ENCODE measurements around the gene RAP1GAP2. TPM values are rescaled to one million over a fixed set of nuclear protein-coding genes. Genes with fewer than 3 reads are reported as not detected.

The RAP1GAP2 gene
- total and polyA plus RNA-seq, 2 of the 8 experiments (the other 6 are each of a cell fraction or from before 2014, with no cell fraction given): 24.0 to 63.8 TPM

GRCh38 chr17:3005696-3006095 lies 209.5 kb downstream of the RAP1GAP2 start:
- no peak overlapping the region for H2BK20ac ChIP-seq (ENCODE audit: low read length)
- no peaks in the 10 kb centered on the region; the same call in 1 of the 2 replicates for H3K79me1 ChIP-seq (ENCODE audit: low read depth, low read length)
- no peak overlapping the region for H2AFZ ChIP-seq (ENCODE audit: low read length)
- H3K14ac ChIP-seq (ENCODE audit: insufficient read length): no peak overlapping the region
- no peak overlapping the region for H3K27ac ChIP-seq (ENCODE audit: low read depth, low read length)
- DNase-seq (ENCODE audit: low read depth in 1 of 2, low spot score in 2 of 2): no peak
- no peak overlapping the region for H3K23ac ChIP-seq (ENCODE audit: insufficient read length)
- no peaks in the 10 kb centered on the region; the same call in 1 of the 2 replicates for H3K23me2 ChIP-seq (ENCODE audit: low read depth, low read length)
- H2BK12ac ChIP-seq (ENCODE audit: low read depth, low read length): no peak overlapping the region
- no peak overlapping the region for H3K9ac ChIP-seq (replicated peaks in 1 of 4; ENCODE audit: extremely low read depth in 1 of 4, low read depth in 3 of 4, low read length in 3 of 4)
- ChIA-PET CTCF (ENCODE audit: partially characterized antibody) (interaction anchor here (1.4 to 6.7 kb wide), 4 partner anchors 10 to 179 kb away, joined by 4 to 35 read pairs (median 12); no protein-coding TSS in a partner anchor), POLR2A (ENCODE audit: partially characterized antibody) (no interaction called here)
- no peak for FAIRE-seq
- no peak overlapping the region for H3K56ac ChIP-seq (replicated peaks; ENCODE audit: insufficient read length, low read depth, low read length)
- no peak overlapping the region for H3K4me2 ChIP-seq (ENCODE audit: insufficient read depth in 1 of 2, low read depth in 2 of 2, low read length in 2 of 2)
- no peak overlapping the region for H2AK5ac ChIP-seq (ENCODE audit: low read depth, low read length)
- H3K79me2 ChIP-seq (ENCODE audit: control insufficient read depth in 1 of 2, insufficient read depth in 2 of 2, low read length in 2 of 2): no peaks in the 10 kb centered on the region
- H2BK15ac ChIP-seq (ENCODE audit: low read length): no peak overlapping the region
- peak overlapping the region; percentile 16; the same call in 1 of the 2 replicates for H4K8ac ChIP-seq (ENCODE audit: extremely low read depth, insufficient read depth, low read length)
- H2BK5ac ChIP-seq (ENCODE audit: low read depth, low read length): no peak overlapping the region
- no peak overlapping the region for H4K5ac ChIP-seq (ENCODE audit: insufficient read length, low read depth, low read length)
- no peaks in the 10 kb centered on the region for H3K4me1 ChIP-seq (replicated peaks in 1 of 4; ENCODE audit: control insufficient read depth in 3 of 4, insufficient read depth in 4 of 4, low read length in 3 of 4)
- peaks cover 0 to 4% of the 10 kb centered on the region in 2 experiments for H4K20me1 ChIP-seq (replicated peaks in 1 of 2; ENCODE audit: control insufficient read depth in 1 of 2, insufficient read depth in 2 of 2, low read length in 2 of 2)
- H3K4me3 ChIP-seq (ENCODE audit: extremely low read depth in 1 of 4, insufficient read depth in 2 of 4, low read depth in 3 of 4, low read length in 4 of 4): no peak overlapping the region
- H3K27me3 ChIP-seq (replicated peaks in 1 of 4; ENCODE audit: control insufficient read depth in 3 of 4, extremely low read depth in 1 of 4, insufficient read depth in 3 of 4, low read length in 3 of 4): no peaks in the 10 kb centered on the region
- no peak overlapping the region for H3K18ac ChIP-seq (ENCODE audit: extremely low read depth, low read length)
- 89% methylated on average over 11 of the region's 12 CpGs; no CpG with 5 or more reads in 1 of the 2 experiments for WGBS, 2 experiments (ENCODE audit: extremely low coverage in 1 of 2, insufficient coverage in 1 of 2, insufficient read length in 1 of 2, insufficient replicate concordance in 2 of 2, low coverage in 1 of 2, low lambda C conversion rate in 2 of 2, missing lambda C conversion rate in 1 of 2)
- no peaks in the 10 kb centered on the region for H3K9me3 ChIP-seq (ENCODE audit: insufficient read depth in 2 of 2, low read depth in 1 of 2, low read length in 1 of 2)
- H3K4ac ChIP-seq (replicated peaks; ENCODE audit: insufficient read length, low read depth, low read length): no peak overlapping the region
- peaks cover 0 to 14% (median 6%) of the 10 kb centered on the region in 4 experiments; a peak in 3 of 8 replicates for H3K36me3 ChIP-seq (ENCODE audit: control insufficient read depth in 2 of 4, insufficient read depth in 4 of 4, low read length in 3 of 4)
- H2BK120ac ChIP-seq (replicated peaks; ENCODE audit: low read depth, low read length): no peak overlapping the region
- H4K91ac ChIP-seq (replicated peaks; ENCODE audit: insufficient read length, low read length): no peak overlapping the region
- no peak for TF ChIP-seq BACH1 (IDR thresholded peaks at IDR 0.05; ENCODE audit: low read length)
